Activated CD4-positive, alpha-beta T cell treated with anti-CD3 and anti-CD28 coated beads for 36 hours (primary cell): ENCODE measurements around the gene SASH1. TPM values are rescaled to one million over a fixed set of nuclear protein-coding genes. Genes with fewer than 3 reads are reported as not detected.

Experiments
- ATAC-seq: fragments of 200-7000 bp; cut with Tn5 transposase; one replicate; pipeline ENCODE4 v1.10.0; 2021; ENCODE audit warnings: mild to moderate bottlenecking, moderate library complexity
- CTCF ChIA-PET: fragments of 350-600 bp; sonication (Branson Sonifier 250); formaldehyde crosslinking; loops from one replicate; lab custom pipeline; 2021; ENCODE audit warnings: antibody characterized with exemption; lab: Charles Lee
- POLR2A ChIA-PET: fragments of 350-600 bp; sonication (Branson Sonifier 250); formaldehyde crosslinking; loops from one replicate; lab custom pipeline; 2021; ENCODE audit warnings: antibody characterized with exemption, inconsistent platforms; lab: Charles Lee
- DNase-seq: peaks from one replicate; pipeline ENCODE4 v3.0.0-alpha.2; 2020
- H3K27ac Mint-ChIP-seq: one replicate; pipeline ENCODE4 v1.8.0; 2021; ENCODE audit warnings: mixed read lengths
- H3K27me3 Mint-ChIP-seq: one replicate; pipeline ENCODE4 v1.8.0; 2021; ENCODE audit warnings: mixed read lengths
- H3K36me3 Mint-ChIP-seq: one replicate; pipeline ENCODE4 v1.8.0; 2021; ENCODE audit warnings: low read depth, mixed read lengths
- H3K4me1 Mint-ChIP-seq: one replicate; pipeline ENCODE4 v1.8.0; 2021; ENCODE audit warnings: mixed read lengths
- H3K4me3 Mint-ChIP-seq: one replicate; pipeline ENCODE4 v1.8.0; 2021; ENCODE audit warnings: mild to moderate bottlenecking, moderate library complexity, mixed read lengths
- H3K9me3 Mint-ChIP-seq: one replicate; pipeline ENCODE4 v1.8.0; 2021; ENCODE audit warnings: low read depth, mixed read lengths
- intact Hi-C, 2 experiments: fragments of 100-400 bp; cut with DNase I in 1 of 2; cut with micrococcal nuclease in 1 of 2; formaldehyde crosslinking; loops; one replicate each; pipeline versions ENCODE4 v1.14.2 to v1.15.1; 2022 to 2024; cut with DNase I, micrococcal nuclease
- total RNA-seq, 2 experiments: library from RNA; stranded (reverse); gene quantifications; one replicate each; pipeline ENCODE4 v1.2.3, GENCODE V29; 2021

Gene SASH1
- total RNA-seq, 2 experiments from 2014 or later, result 0.26 to 0.46 TPM

GRCh38 chr6:148565321-148565926 is 222.8 kb downstream of the SASH1 start:
- ChIA-PET POLR2A (no interaction called here), CTCF (no interaction called here)
- no peaks in the 10 kb centered on the region for H3K9me3 Mint-ChIP-seq
- no peaks in the 10 kb centered on the region for H3K36me3 Mint-ChIP-seq
- ATAC-seq (no peak), DNase-seq (no peak)
- H3K27me3 Mint-ChIP-seq, result peaks cover 9% of the 10 kb centered on the region
- peaks cover 5% of the 10 kb centered on the region for H3K4me1 Mint-ChIP-seq
- no peak overlapping the region for H3K27ac Mint-ChIP-seq
- no peak overlapping the region for H3K4me3 Mint-ChIP-seq
- intact Hi-C loops, result no loop called here

DNA sequence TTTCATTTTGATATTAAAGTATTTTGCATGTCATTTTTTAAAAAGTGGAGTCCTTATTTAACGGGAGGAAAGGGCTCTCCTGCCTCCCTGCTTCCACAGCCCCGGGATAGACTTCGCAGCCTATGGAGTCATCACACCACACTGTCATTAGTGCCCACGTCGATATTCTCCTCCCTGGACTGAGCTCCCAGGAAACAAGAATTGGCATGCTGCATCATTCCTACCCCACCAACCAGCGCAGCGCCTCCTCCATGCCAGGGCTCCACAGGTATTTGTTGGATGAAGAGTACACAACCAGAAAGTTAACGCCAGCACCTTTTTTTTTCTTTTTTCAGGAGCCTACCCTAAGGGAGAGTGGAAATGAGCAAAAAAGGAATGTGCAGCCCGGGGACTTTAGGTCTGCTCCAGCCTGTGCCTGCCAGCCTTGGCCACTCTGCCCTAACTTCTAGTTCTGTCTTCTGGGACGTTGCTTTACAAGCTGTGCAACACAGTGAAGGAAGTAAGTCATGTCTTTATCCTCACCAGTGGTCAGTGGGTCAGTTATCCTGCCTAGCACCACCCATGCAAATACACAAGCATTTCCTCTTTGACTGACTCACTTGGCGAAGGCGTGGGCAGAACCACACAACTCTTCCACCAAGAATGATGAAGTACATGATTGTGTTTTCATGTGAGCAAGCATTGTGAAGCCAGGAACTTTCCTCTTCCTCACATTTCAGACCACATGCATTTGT is 223.5 kb downstream of the SASH1 start:
- H3K27ac Mint-ChIP-seq, result no peak overlapping the region
- H3K9me3 Mint-ChIP-seq, result no peaks in the 10 kb centered on the region
- intact Hi-C loops, result no loop called here
- H3K4me3 Mint-ChIP-seq, result no peak overlapping the region
- ChIA-PET POLR2A (no interaction called here), CTCF (no interaction called here)
- ATAC-seq (peak; percentile 40), DNase-seq (peak; percentile 44)
- peaks cover 5% of the 10 kb centered on the region for H3K4me1 Mint-ChIP-seq
- no peaks in the 10 kb centered on the region for H3K36me3 Mint-ChIP-seq
- peaks cover 10% of the 10 kb centered on the region for H3K27me3 Mint-ChIP-seq

DNA sequence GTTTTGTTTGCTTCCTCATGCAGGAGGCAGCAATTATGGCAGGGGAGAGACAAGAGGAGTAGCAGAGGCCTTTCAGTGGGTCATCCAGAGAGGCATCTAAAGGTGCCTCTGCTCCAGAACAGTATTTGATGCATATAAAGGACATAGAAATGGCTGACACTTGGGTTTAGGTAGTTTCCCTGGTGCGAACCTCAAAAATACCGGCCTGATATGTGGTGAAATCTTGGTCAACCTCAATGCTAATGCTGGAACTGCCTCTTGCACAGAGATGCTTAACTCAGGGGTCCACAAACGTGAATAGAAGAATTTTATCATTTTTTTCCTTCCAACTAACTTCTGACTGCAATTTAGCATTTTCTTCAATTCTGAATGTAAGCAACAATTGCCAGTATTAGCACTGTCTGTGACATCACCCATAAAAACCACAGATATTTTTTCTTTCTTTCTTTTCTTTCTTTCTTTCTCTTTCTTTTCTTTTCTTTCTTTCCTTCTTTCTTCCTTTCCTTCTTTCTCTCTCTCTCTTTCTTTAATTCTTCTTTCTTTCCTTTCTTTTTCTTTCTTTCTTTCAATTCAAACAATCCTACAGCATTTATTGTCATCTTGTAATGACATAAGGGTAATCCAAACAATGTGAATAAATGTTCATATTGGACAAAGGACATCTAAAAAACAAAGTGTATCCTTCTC is 224.2 kb downstream of the SASH1 start:
- no peak overlapping the region for H3K4me3 Mint-ChIP-seq
- ChIA-PET CTCF (interaction anchor here (0.7 to 1.3 kb wide), 2 partner anchors 11 to 173 kb away, joined by 4 to 6 read pairs; no protein-coding TSS in a partner anchor), POLR2A (no interaction called here)
- no peaks in the 10 kb centered on the region for H3K36me3 Mint-ChIP-seq
- no peak overlapping the region for H3K27ac Mint-ChIP-seq
- peak; percentile 48 for ATAC-seq
- H3K9me3 Mint-ChIP-seq, result no peaks in the 10 kb centered on the region
- H3K4me1 Mint-ChIP-seq, result peaks cover 5% of the 10 kb centered on the region
- intact Hi-C loops, result no loop called here
- H3K27me3 Mint-ChIP-seq, result peaks cover 15% of the 10 kb centered on the region
- DNase-seq, result no peak

DNA sequence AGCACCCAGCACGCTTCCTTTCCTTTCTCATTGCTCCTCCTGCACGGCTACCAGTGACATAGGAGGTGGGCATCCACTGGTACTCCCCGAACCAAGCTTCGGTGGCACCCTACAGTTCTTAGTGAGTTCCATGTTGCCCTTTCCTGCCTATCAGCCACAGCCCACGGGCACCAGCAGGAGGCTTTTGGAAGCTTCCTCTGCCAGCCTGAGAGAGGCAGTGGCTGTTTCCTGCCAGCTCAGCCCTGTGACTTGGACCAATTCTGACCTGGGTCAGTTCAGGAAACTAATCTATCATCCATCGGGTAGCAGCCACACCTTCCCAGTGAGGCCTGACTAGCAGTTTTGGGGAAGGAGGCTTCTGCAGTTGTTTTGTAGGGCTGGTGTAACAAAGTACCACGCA is 227.8 kb downstream of the SASH1 start:
- H3K36me3 Mint-ChIP-seq, result no peaks in the 10 kb centered on the region
- no peak for ATAC-seq
- no peak overlapping the region for H3K27ac Mint-ChIP-seq
- H3K4me1 Mint-ChIP-seq, result peaks cover 5% of the 10 kb centered on the region
- H3K4me3 Mint-ChIP-seq, result no peak overlapping the region
- POLR2A ChIA-PET, result no interaction called here
- CTCF ChIA-PET, result interaction anchor here (2.2 kb wide), 1 partner anchor 10 kb away, joined by 11 read pairs; no protein-coding TSS in a partner anchor
- intact Hi-C loops, result no loop called here
- no peak for DNase-seq
- H3K9me3 Mint-ChIP-seq, result no peaks in the 10 kb centered on the region
- H3K27me3 Mint-ChIP-seq, result peaks cover 22% of the 10 kb centered on the region

DNA sequence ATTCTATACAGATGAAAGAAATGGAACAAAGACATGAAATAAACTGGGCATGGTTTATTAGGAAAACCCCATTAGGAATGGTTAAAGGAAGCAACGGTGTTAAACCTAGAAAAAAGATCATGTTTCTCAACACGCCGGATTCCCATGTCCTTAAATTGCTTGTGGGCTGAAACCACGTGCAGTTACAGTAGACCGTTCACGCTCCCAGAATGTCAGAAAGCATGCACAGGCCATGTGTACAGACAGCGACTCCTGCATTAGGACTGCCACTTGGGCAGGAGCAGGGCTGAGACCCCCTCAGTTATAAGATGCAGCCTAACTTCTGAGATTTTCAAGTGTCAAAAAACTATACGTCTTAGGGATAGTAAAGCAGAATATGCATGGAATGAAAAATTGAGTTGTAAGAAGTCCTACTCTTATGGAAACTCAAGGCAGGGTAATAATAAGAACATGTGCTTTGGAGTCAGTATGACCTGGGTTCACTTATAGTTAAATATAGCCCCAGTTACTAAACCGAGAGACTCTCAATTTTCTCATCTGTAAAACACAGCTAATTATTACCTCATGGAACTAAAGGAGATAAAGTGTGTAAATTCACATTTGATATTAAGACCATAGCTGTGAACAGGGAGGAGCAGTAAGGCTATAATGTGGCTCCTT is 230.2 kb downstream of the SASH1 start:
- Mint-ChIP-seq H3K27me3 (peaks cover 28% of the 10 kb centered on the region), H3K9me3 (no peaks in the 10 kb centered on the region), H3K4me3 (no peak overlapping the region), H3K36me3 (no peaks in the 10 kb centered on the region), H3K27ac (no peak overlapping the region), H3K4me1 (peaks cover under 1% of the 10 kb centered on the region)
- intact Hi-C loops, result no loop called here
- DNase-seq, result no peak
- no peak for ATAC-seq
- ChIA-PET POLR2A (no interaction called here), CTCF (interaction anchor here (1.3 kb wide), 1 partner anchor 8 kb away, joined by 4 read pairs; no protein-coding TSS in a partner anchor)

- CTCF ChIA-PET, result no interaction called here
Observed at GRCh38 chr6:148573922-148574321, 231.3 kb downstream of the SASH1 start.

DNA sequence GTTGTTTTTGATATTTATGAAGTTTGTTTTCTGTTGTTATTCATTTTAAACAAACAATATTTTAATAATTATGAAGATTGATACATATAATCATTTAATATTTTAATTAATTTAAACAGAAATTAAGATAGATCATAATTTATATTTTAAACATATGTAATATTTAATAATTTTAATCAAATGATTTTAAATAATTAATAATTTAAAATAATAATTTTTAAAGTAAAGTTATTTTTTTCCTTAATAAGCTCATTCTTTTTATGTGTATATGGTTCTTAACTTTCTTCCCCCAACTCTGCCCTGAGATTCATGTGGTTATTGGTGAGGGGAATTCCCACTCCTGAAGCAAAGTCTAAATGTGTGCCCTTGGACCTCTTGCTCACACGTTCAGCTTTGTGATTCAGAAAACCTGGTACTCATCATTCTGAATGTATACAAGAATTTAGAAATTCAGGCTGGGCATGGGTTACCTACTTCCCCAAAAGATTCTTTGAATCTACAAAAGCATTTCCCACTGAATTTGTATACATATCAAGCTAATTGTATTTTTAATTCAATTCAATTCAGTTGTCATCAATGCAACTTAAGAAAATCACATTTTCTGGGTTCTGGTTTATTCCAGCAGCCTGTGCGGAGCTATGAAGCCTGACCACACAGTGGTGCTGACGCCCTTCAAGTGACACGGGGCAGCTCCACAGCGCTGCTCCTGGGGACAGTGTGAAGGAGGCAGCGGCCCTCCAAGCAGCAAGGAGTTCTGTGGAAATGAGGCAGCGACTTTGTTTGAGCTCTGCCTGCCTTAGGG is 235.2 kb downstream of the SASH1 start:
- Mint-ChIP-seq H3K27me3 (peaks cover 35% of the 10 kb centered on the region), H3K9me3 (no peaks in the 10 kb centered on the region), H3K4me1 (peaks cover 5% of the 10 kb centered on the region), H3K36me3 (no peaks in the 10 kb centered on the region), H3K27ac (no peak overlapping the region), H3K4me3 (no peak overlapping the region)
- POLR2A ChIA-PET, result no interaction called here
- intact Hi-C loops, result loop anchor here (1.0 to 5.0 kb wide), 4 partner anchors 169 to 854 kb away; partner anchors contain the start of gene UST (in 2 of the 2)
- ATAC-seq (peak; percentile 99), DNase-seq (peak; percentile 74)
- CTCF ChIA-PET, result interaction anchor here (0.6 to 1.9 kb wide), 29 partner anchors 10 to 856 kb away, joined by 3 to 15 read pairs (median 4); no protein-coding TSS in a partner anchor

More at GRCh38 chr6:148573922-148574321, 231.3 kb downstream of the SASH1 start:
- no peaks in the 10 kb centered on the region for H3K36me3 Mint-ChIP-seq
- DNase-seq (no peak), ATAC-seq (no peak)
- no peak overlapping the region for H3K4me3 Mint-ChIP-seq
- intact Hi-C loops, result no loop called here
- peaks cover 31% of the 10 kb centered on the region for H3K27me3 Mint-ChIP-seq
- POLR2A ChIA-PET, result no interaction called here
- no peaks in the 10 kb centered on the region for H3K9me3 Mint-ChIP-seq
- peaks cover 5% of the 10 kb centered on the region for H3K4me1 Mint-ChIP-seq
- no peak overlapping the region for H3K27ac Mint-ChIP-seq

DNA sequence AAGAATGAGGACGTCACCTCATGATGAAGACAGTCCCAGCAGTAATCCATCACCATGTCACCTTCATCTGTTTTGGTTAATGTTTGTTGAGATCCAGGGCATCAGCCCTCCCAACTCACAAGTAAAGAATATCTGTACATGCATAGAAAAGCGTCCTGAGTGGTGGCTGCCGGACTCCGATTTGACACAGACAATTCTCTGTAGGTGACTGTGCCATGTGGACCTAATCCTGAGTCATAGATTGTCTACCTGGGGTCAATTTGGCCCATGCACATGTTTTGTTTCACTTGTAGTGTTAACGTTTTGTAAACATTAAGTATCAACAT is 235.8 kb downstream of the SASH1 start:
- DNase-seq, result no peak
- peaks cover 5% of the 10 kb centered on the region for H3K4me1 Mint-ChIP-seq
- H3K36me3 Mint-ChIP-seq, result no peaks in the 10 kb centered on the region

GRCh38 chr6:148578837-148579565 is 236.4 kb downstream of the SASH1 start:
- Mint-ChIP-seq H3K27ac (no peak overlapping the region), H3K4me3 (no peak overlapping the region), H3K27me3 (peaks cover 42% of the 10 kb centered on the region), H3K4me1 (peaks cover 5% of the 10 kb centered on the region), H3K9me3 (no peaks in the 10 kb centered on the region), H3K36me3 (no peaks in the 10 kb centered on the region)
- DNase-seq, result no peak
- no peak for ATAC-seq
- POLR2A ChIA-PET, result no interaction called here
- CTCF ChIA-PET, result interaction anchor here (0.9 to 1.9 kb wide), 13 partner anchors 16 to 854 kb away, joined by 3 to 15 read pairs (median 4); no protein-coding TSS in a partner anchor
- intact Hi-C loops, result loop anchor here (1.0 to 5.0 kb wide), 4 partner anchors 168 to 853 kb away; partner anchors contain the start of gene UST (in 2 of the 2)

More for the DNA sequence above, 235.8 kb downstream of the SASH1 start:
- intact Hi-C loops, result loop anchor here (1.0 to 5.0 kb wide), 4 partner anchors 169 to 854 kb away; partner anchors contain the start of gene UST (in 2 of the 2)
- Mint-ChIP-seq H3K9me3 (no peaks in the 10 kb centered on the region), H3K4me3 (no peak overlapping the region), H3K27ac (no peak overlapping the region), H3K27me3 (peaks cover 37% of the 10 kb centered on the region)
- CTCF ChIA-PET, result interaction anchor here (0.9 to 1.9 kb wide), 17 partner anchors 16 to 855 kb away, joined by 3 to 15 read pairs (median 4); no protein-coding TSS in a partner anchor
- peak; percentile 20 for ATAC-seq
- POLR2A ChIA-PET, result no interaction called here

GRCh38 chr6:148580442-148580841 is 237.8 kb downstream of the SASH1 start:
- no peak for DNase-seq
- ATAC-seq, result no peak
- peaks cover 43% of the 10 kb centered on the region for H3K27me3 Mint-ChIP-seq
- peaks cover 7% of the 10 kb centered on the region for H3K9me3 Mint-ChIP-seq
- POLR2A ChIA-PET, result interaction anchor here (0.6 kb wide), 1 partner anchor 504 kb away, joined by 6 read pairs; no protein-coding TSS in a partner anchor
- CTCF ChIA-PET, result interaction anchor here (0.6 kb wide), 1 partner anchor 354 kb away, joined by 3 read pairs; no protein-coding TSS in a partner anchor
- peaks cover 5% of the 10 kb centered on the region for H3K4me1 Mint-ChIP-seq
- H3K4me3 Mint-ChIP-seq, result no peak overlapping the region
- no peak overlapping the region for H3K27ac Mint-ChIP-seq
- no peaks in the 10 kb centered on the region for H3K36me3 Mint-ChIP-seq
- intact Hi-C loops, result no loop called here
